OCI-LY7 (cell line): Measurements from ENCODE around the gene SERPINA6. TPM values are rescaled to one million over a fixed set of nuclear protein-coding genes. Genes with fewer than 3 reads are reported as not detected.

Experiments used
- BruUV-seq: library from RNA; stranded (reverse); fragments of 400-500 nt; replicated peaks from 2 replicates; lab custom pipeline; 2021; lab: Mats Ljungman, UMichigan
- CTCF ChIA-PET: fragments of 300-600 bp; sonication (Branson Sonifier 250); formaldehyde crosslinking; loops from one replicate; lab custom pipeline; 2022; ENCODE audit warnings: antibody characterized with exemption; ENCODE audit not compliant: unreplicated experiment; lab: Charles Lee
- POLR2A ChIA-PET: fragments of 300-600 bp; sonication (Branson Sonifier 250); formaldehyde crosslinking; loops from one replicate; lab custom pipeline; 2022; ENCODE audit warnings: antibody characterized with exemption; lab: Charles Lee
- DNase-seq: peaks from one replicate; pipeline ENCODE4 v3.0.0-alpha.2; 2015; ENCODE audit warnings: low spot score
- H2AFZ ChIP-seq: fragments of 200-600 bp; sonication (generic), shearing (Covaris generic); 2 replicates; pipeline ENCODE4 v1.6.1; 2014; ENCODE audit warnings: mild to moderate bottlenecking, antibody characterized with exemption, low read length, moderate library complexity
- H3K27ac ChIP-seq: fragments of 200-600 bp; sonication (generic); 2 replicates; pipeline ENCODE4 v1.5.1; 2014; ENCODE audit warnings: mixed run types, low read depth, mild to moderate bottlenecking, moderate library complexity, low read length, inconsistent platforms; ENCODE audit not compliant: poor library complexity, severe bottlenecking
- H3K36me3 ChIP-seq: fragments of 200-600 bp; sonication (generic); 2 replicates; pipeline ENCODE4 v1.6.1; 2014; ENCODE audit warnings: mild to moderate bottlenecking, antibody characterized with exemption, low read length, moderate library complexity, mixed read lengths; ENCODE audit not compliant: insufficient read depth
- H3K4me1 ChIP-seq: fragments of 200-600 bp; sonication (generic); 2 replicates; pipeline ENCODE4 v1.5.1; 2014; ENCODE audit warnings: mild to moderate bottlenecking, low read length; ENCODE audit not compliant: insufficient read depth, poor library complexity, severe bottlenecking
- H3K4me2 ChIP-seq: fragments of 200-600 bp; sonication (generic); 2 replicates; pipeline ENCODE4 v1.6.1; 2014; ENCODE audit warnings: mild to moderate bottlenecking, low read length
- H3K4me3 ChIP-seq: fragments of 200-600 bp; sonication (generic); 2 replicates; pipeline ENCODE4 v1.5.1; 2014; ENCODE audit warnings: mild to moderate bottlenecking, low read depth, low read length; ENCODE audit not compliant: poor library complexity, severe bottlenecking
- H3K79me2 ChIP-seq: fragments of 200-600 bp; sonication (generic); 2 replicates; pipeline ENCODE4 v1.6.1; 2016; ENCODE audit warnings: low read depth, mild to moderate bottlenecking, low read length, moderate library complexity, mixed read lengths; ENCODE audit not compliant: insufficient read depth
- H3K9me2 ChIP-seq: fragments of 200-600 bp; sonication (generic); 2 replicates; pipeline ENCODE4 v1.6.1; 2016; ENCODE audit warnings: mild to moderate bottlenecking, low read length, mixed read lengths; ENCODE audit not compliant: insufficient read depth
- H3K9me3 ChIP-seq: fragments of 200-600 bp; sonication (generic); 2 replicates; pipeline ENCODE4 v1.6.1; 2014; ENCODE audit warnings: mild to moderate bottlenecking, mixed run types, low read length, mixed read lengths
- H4K20me1 ChIP-seq: fragments of 200-600 bp; sonication (generic); 2 replicates; pipeline ENCODE4 v1.6.1; 2014; ENCODE audit warnings: mild to moderate bottlenecking, antibody characterized with exemption, low read length, moderate library complexity, mixed read lengths; ENCODE audit not compliant: insufficient read depth
- EZH2phosphoT487 ChIP-seq: fragments of 200-600 bp; sonication (generic); IDR thresholded peaks from 2 replicates; pipeline ENCODE4 v1.6.1; 2018; ENCODE audit warnings: low read depth, borderline replicate concordance, mild to moderate bottlenecking, mixed run types, antibody characterized with exemption, low read length, moderate library complexity, mixed read lengths
- intact Hi-C: fragments of 100-400 bp; cut with micrococcal nuclease; formaldehyde crosslinking; loops from one replicate; pipeline ENCODE4 v1.10.0; 2022; ENCODE audit not compliant: unreplicated experiment
- total RNA-seq, 2 experiments: library from RNA; depleted of rRNA in 1 of 2; stranded (reverse); fragments of >200 nt in 1 of 2; shearing (Covaris generic) in 1 of 2; gene quantifications; 2 replicates each; pipeline ENCODE4 v1.2.3, GENCODE V29; 2014 to 2022
- TF ChIP-seq, protein P1 (sequence below): fragments of 200-600 bp; sonication (generic); conservative IDR thresholded peaks from 2 replicates; pipeline ENCODE4 v1.5.1; 2014; ENCODE audit warnings: mild to moderate bottlenecking, antibody characterized with exemption, low read length, moderate library complexity, mixed read lengths

The SERPINA6 gene
- total RNA-seq, 2 experiments from 2014 or later, result not detected

DNA sequence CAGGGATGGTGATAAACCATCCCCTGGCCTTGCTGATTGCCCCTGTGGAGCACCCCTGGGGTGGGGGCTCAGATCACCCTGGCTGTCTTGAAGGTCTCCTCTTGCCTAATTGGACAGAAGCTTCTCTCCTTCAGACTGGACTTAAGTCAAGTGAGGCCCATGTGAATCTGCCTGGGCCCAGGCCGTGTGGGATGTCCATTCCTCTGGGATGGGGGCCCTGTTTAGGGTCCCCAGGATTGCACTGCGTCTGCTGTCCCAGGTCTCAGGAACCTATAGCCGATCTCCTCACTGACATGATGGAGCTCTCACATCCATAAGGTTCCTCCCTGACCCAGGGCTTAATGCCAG, 45.1 kb upstream of the SERPINA6 start:
- Histone ChIP-seq H4K20me1 (no peaks in the 10 kb centered on the region), H3K4me3 (no peak overlapping the region), H3K9me3 (no peaks in the 10 kb centered on the region), H3K4me2 (no peak overlapping the region), H3K27ac (no peak overlapping the region), H3K79me2 (no peaks in the 10 kb centered on the region), H2AFZ (no peak overlapping the region), H3K9me2 (no peaks in the 10 kb centered on the region), H3K36me3 (no peaks in the 10 kb centered on the region), H3K4me1 (no peaks in the 10 kb centered on the region)
- intact Hi-C loops, result no loop called here
- no TSS peak for BruUV-seq
- POLR2A ChIA-PET, result no interaction called here
- no peak for DNase-seq
- TF ChIP-seq EZH2phosphoT487, result no peak
- TF ChIP-seq, protein P1, sequence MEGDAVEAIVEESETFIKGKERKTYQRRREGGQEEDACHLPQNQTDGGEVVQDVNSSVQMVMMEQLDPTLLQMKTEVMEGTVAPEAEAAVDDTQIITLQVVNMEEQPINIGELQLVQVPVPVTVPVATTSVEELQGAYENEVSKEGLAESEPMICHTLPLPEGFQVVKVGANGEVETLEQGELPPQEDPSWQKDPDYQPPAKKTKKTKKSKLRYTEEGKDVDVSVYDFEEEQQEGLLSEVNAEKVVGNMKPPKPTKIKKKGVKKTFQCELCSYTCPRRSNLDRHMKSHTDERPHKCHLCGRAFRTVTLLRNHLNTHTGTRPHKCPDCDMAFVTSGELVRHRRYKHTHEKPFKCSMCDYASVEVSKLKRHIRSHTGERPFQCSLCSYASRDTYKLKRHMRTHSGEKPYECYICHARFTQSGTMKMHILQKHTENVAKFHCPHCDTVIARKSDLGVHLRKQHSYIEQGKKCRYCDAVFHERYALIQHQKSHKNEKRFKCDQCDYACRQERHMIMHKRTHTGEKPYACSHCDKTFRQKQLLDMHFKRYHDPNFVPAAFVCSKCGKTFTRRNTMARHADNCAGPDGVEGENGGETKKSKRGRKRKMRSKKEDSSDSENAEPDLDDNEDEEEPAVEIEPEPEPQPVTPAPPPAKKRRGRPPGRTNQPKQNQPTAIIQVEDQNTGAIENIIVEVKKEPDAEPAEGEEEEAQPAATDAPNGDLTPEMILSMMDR, result no peak
- CTCF ChIA-PET, result no interaction called here

DNA sequence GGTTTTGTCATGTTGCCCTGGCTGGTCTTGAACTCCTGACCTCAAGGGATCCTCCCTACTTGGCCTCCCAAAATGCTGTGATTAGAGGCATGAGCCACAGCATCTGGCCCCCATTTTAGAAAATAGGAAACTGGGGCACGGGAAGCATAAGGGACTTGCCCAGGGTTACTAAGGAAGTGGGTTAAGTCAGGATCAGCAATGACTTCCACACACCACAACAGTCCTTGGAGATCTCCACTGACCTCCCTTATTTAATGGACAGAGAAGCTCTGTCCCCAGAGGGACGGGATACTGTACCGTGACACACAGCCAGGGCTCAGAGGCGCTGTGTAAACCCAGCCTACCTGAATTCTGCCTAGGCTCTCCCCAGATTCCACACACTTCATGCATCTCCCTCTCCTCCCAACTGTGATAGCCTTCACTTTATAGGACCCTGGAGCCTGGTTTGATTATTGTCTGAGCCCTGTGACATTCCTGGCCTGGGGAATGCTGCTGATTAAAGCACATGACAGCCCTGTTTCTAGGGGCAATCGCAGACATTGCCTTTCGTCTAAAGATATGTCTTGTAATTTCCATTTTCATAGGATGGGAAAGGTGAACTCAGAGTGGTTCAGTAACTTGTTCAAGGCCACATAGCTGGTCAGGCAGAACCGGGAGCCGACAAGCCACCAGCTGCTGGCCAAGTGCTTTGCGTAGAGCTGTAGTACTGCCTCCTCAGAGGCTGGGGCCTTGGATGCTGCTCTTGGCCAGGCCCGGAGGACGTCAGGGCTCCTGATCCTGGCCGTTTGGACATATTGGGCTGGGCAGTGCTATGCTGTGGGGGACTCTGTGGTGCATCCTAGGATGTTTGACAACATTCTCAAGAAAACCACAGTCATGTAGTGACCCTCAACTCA, 44.5 kb upstream of the SERPINA6 start:
- CTCF ChIA-PET, result no interaction called here
- no peaks in the 10 kb centered on the region for H4K20me1 ChIP-seq
- DNase-seq, result no peak
- no peak overlapping the region for H2AFZ ChIP-seq
- H3K36me3 ChIP-seq, result no peaks in the 10 kb centered on the region
- H3K4me3 ChIP-seq, result no peak overlapping the region
- H3K79me2 ChIP-seq, result no peaks in the 10 kb centered on the region
- BruUV-seq, result no TSS peak
- no peak for TF ChIP-seq EZH2phosphoT487
- TF ChIP-seq, protein P1, result no peak
- no peaks in the 10 kb centered on the region for H3K9me3 ChIP-seq
- no peak overlapping the region for H3K27ac ChIP-seq
- H3K4me1 ChIP-seq, result no peaks in the 10 kb centered on the region
- intact Hi-C loops, result no loop called here
- H3K9me2 ChIP-seq, result no peaks in the 10 kb centered on the region
- POLR2A ChIA-PET, result no interaction called here
- H3K4me2 ChIP-seq, result no peak overlapping the region
